ENCODE data around the gene ZNF839.

DNA sequence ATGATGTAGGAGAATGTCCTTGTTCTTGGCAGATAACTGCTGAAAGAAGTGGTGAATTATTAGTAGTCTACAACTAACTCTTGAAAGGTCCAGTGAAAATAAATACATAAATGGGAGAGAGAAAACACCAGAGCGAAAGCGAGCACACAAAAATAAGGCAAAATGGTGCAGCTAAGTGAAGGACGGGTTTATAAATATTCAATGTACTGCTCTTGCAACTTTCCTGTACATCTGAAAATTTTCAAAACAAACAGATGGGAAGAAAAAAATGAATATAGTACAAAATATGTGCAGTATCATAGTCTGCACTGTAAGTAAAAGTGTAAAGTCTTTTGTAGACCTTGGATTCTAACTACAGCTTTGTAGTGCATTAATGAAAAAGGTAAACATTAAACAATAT, 15.9 kb upstream of the ZNF839 start:
- TF ChIP-seq GATA2 (IDR thresholded peaks at IDR 0.05; ENCODE audit: low read depth, low read length) (no peak), GATA3 (IDR thresholded peaks at IDR 0.05; ENCODE audit: low read depth, low read length) (no peak)
